Fibroblast of skin of left quadriceps (primary cell): ENCODE results near the gene IGDCC3.
A peak's percentile ranks its signal among the peaks of the same experiment; 100 is the strongest.
"Not testable (repeated sequence)": the region's sequence is repeated elsewhere in the genome, so short reads cannot be mapped to it uniquely, and the experiment has no call there.

Experiments
- DNase-seq, 2 experiments: peaks; one replicate each; pipeline ENCODE4 v3.0.0-alpha.2; 2013; ENCODE audit warnings: low read depth in 2 of 2

IGDCC3 gene

DNA sequence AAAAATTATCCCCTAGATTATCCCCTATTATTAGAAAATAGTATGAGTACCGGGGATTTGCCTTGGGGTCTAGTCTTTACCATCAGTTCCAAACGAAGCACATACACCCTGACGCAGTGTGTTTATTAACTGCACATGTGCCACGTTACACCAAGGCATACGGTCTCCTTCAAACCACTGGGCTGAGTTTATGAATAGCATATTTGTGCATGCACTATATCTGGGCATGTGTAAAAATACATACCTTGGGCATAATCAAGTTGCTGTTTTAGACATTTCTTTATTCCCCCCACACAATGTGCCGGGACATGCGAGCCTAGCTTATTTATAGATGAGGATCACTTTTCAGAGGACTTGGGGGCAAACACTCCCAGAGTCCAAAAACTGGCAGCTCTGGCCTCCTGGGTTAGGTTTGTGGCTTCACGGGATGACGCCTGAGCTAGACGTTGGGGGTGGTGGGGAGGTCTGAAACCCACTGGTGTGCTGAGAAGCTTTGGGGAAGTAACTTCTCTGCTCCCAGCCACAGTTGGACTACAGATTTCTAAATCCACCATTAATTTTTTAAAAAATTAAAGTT is 28.7 kb upstream of the IGDCC3 start:
- DNase-seq: peak in 1 of 2 experiments; percentile 60

DNA sequence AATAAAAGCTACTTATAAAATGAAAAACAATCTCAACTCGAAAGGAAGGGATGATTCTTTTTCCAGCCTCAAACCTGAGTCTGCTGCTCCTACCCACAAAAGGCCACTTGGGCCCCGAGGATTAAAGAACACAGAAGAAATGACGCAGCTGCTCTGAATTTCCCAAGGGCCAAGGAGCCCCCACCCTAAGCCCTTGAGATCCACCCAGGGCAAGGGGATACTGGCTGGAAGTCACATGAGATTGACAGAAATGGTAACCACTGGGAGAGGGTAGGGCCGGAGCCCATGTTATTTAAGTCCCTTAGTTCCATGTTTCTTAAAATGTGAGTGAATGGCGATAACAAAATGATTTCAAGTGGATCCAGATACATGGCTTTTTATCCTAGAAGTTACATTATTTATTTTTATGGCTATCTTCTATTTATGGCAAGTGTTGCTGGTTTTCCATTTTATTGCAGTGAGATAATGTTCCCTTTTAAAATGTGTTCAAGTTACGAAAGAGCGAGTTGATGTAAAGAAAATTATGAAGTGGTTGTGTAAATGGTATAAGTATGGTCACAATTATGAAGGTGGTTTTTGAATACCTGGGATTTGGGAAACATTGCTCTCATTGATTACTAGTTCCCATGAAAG is 28.1 kb upstream of the IGDCC3 start:
- peak in 1 of 2 experiments; percentile 52 for DNase-seq

DNA sequence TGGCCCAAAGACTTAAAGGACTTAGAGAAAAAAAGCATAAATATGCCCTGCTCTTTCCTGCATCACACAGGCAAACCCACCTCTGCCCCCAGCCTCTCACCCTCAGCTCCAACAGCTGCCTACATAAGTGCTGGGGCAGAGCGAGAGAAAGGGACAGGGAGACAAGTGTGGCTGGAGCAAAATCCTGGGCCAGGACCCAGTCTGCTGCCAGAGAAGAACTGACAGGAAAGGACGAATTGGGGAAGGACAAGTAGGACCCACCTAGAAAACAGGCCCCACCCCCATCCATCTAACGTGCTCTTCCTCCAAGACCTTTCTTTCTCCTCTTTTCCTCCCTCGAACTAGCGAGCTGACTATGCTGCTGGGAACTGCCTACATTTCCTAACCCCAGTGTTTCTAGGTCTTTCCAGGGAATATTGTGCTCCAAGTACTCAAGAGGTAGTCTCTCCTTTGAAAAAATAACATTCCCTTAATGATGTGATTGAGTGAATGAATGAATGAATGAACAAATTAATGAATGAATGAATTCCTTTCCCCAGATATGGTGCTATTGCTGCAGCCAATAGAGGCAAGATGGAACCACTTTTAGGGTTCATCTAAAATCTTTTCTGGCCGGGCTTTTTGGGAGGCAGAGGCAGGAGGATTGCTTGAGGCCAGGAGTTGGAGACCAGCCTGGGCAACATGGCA is 26.5 kb upstream of the IGDCC3 start:
- DNase-seq: no peak

DNA sequence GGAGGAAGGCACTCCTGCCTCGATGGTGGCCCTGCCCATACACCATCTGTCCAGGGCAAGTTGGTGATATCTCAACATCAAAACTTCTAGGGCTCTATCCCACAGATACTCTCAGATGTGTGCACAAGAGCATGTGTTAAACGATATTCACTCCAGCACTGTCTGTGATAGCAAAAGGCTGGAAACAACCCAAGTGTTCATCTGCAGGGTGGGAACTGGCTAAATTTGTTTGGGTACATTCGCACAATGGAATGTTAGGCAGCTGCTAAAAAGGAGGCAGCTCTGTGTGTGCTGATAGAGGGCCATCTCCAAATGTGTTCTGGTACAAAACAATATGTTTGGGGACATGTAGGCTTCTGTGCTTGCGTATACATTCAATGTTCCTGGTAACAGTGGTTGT is 25.2 kb upstream of the IGDCC3 start:
- DNase-seq: no peak

DNA sequence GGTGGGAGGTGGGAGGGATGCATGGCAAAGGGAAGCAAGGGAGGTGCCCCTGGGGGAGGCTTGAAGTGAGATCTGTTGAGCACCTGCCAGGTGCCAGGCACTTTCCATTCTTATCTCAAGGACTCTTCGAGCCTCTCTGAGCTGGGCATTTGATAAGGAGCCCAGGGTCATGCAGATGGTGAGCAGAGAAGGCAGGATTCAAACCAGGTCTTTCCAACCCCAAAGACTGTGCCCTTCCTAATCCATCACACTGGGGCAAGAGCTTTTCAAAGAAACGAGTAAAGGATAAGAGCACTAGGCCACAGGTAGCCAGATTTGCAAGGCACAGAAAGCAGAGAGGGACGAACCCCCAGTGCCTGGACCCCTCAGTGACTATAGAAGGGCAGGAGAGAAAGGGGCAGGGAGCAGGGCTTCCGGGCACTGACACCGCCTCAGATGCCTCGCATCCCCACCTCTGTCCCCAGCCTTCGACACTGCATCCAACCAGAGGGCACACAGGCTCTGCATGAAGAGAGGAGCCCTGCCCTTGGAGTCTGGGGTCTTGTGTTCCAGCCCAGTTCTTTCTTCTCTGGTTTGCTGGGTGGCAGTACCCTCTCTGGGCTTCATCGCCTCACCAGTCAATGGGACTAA is 23.9 kb upstream of the IGDCC3 start:
- DNase-seq: no peak

DNA sequence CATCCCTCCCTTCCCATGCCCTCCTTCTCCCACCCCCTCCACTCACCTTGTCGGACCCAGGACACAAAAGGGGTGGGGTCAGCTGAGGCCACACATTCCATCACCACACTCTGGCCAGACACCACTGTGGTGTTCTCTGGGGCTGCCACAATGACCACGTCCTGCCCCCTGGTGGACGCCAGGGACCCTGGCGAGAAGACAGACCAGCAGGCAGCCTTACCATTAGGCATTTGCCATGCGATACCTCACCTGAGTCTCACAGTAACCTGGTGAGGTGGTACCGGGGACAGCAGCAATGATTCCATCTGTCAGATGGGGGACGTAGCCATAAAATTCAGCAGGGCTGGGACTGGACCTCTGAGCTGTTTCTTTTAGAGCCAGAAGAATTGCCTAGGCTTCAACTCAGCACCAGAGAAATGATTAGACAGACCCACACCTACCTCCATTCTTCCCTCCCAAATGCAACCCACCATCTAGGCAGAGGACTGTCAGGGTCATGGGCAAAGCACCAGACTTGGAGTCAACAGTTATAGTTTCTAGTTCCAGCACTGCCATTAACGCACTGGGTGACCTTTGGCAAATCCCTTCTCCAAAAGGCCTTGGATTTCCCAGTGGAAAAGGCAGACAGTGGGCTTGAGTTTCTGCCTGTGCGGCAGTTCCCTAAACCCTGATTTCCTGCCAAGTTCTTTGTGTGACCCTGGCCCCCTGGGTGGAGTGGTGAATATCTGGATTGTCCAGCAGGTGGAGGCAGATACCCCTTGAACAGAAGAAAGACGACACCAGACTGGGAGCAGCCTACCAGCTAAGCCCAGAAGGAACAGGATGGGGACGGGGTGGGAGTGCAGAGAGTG is 23.2 kb upstream of the IGDCC3 start:
- peak; percentile 54 to 59 for DNase-seq

DNA sequence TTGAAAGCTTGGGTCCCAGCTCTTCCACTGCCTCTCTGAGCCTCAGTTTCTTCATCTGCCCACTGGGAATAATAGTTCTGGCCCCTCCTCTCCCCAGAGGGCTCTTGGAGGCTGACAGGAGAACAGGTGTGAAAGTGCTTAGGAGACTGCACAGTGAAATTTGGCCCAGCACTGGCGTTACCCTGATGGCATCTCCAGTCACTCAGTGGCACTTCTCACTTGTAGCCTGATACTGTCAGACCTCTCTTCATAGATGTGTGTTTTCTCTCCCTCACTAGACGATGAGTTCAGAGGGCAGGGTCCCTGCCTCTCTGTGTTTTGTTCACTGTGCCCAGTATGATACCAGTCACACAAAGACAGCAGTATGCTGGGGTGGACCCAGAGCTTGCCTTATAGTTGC is 22.2 kb upstream of the IGDCC3 start:
- DNase-seq: no peak

DNA sequence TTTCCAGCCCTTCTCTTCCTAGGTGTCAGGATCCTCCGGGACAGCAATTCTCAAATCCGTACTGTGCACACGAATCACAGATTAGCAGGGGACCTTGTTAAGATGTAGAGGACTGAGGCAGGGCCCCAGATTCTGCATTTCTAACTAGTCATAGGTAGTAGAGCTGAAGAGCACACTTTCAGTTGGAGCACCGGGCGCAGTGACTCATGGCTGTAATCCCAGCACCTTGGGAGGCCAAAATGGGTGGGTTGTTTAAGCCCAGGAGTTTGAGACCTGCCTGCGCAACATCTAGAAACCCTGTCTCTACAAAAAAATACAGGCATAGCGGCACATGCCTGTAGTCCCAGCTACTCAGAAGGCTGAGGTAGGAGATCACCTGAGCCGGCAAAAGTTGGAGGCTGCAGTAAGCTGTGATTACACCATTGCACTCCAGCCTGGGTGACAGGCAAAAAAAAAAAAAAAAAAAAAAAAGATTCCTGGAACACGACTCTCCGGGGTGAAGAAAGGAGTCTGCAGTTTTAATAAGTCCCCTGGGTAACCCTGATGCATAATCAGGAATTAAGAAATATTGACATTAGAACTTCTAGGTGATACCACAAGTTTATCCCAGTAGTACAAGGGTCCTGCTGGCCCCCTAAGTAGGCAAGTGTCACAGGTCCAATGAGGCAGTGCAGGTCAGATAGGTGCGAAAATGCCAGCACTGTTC is 21.4 kb upstream of the IGDCC3 start:
- no peak for DNase-seq

DNA sequence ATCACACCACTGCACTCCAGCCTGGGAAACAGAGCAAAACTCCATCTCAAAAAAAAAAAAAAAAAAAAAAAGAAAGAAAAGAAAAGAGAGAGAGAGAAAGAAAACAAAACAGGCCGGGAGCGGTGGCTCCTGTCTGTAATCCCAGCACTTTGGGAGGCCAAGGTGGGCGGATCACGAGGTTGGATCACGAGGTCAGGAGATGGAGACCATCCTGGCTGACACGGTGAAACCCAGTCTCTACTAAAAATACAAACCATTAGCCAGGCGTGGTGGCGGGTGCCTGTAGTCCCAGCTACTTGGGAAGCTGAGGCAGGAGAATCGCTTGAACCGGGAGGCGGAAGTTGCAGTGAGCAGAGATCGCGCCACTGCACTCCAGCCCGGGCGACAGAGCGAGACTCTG is 20.7 kb upstream of the IGDCC3 start:
- DNase-seq: not testable (repeated sequence)

DNA sequence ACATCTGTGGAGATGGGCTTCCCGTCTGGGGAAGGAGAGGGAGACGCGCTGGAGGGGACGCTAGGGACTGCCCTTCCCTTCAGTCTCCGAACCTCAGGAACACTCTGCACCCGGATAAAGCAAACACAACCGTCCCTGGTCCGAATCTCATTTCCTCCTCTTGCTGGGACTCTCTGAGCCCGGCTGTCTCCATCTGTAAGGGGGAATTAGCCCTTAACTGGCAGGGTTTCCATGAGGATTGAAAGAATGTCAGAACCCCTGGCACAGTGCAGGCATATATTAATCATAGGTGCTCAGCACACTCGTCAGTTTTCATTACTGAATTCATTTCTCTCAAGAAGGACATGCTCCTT is 19.1 kb upstream of the IGDCC3 start:
- DNase-seq: no peak

DNA sequence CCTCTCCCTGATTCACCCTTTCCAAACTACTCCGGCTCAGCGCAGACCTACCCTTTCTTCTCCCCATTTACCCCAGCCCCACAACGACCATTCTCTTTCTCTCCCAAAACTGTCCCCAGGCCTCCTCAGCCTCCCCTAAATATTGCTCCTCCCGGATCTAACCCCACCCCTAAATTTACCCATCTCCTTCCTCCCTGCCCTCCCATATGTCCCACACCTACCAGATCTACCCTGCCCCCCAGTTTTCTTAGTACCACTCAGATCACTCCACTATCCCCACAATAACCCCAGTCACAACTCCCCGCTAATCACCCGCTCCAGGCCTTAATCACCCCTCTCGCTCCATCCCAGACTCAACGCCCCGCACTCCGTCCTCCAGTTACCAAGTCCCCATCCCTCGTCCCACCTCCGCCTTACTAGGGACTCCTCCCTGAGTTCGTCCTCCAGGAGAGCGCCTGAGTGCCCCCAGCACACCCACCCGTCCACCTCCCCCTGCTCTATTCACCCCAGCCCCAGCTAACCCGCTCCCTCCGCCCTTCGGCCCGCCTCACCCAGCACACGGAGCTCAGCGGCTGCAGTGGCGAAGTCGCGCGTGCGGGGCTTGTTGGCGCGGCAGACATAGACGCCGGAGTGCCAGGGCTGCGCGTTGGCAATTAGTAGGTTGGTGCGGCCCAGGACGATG is 18.6 kb upstream of the IGDCC3 start:
- no peak for DNase-seq

DNA sequence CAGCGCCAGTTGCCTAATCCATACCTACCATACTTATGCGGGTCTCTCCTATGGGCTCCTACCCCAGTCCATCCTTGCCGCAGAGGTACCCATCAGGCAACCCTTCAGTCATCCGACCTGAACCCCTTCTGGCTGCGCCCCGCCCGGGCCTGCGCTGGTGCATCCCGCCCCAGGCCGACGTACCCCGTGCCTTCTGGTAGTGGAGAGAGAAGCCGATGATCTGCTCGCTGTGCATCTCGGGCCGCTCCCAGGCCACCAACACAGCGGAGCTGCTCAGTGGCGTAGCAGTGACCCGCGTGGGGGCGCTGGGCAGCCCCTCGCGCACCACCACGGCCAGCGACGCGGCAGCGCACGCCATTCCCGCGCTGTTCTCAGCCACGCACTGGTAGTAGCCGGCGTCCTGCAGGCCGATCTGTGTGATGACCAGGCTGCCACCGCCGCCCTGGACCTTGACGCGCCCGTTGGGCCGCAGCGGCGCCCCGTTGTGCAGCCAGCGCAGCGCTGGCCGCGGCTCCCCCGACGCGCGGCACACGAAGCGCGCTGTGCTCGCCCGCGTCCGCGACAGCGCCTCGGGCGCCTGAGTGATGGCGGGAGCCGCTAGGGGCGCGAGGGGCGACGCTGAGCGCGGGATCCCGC is 17.9 kb upstream of the IGDCC3 start:
- DNase-seq: no peak

DNA sequence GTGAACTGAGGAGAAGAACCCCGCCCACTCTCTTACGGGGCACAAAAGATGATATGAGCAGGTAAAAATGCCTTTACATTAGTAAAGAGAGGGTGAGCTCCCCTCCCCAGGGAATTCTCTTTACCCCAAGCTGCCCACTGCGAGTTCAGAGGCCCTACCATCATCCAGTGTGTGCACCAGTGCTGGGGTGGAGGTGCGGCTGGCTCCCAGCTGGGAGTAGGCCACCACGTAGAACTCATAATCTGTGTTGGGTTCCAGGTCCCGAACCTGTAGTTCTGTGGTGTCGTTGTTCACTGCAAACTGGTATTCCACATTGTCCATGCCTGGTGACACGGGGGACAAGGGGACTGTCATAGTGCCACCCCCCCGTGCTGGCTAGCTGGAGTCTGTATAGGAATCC is 17.1 kb upstream of the IGDCC3 start:
- DNase-seq: no peak

DNA sequence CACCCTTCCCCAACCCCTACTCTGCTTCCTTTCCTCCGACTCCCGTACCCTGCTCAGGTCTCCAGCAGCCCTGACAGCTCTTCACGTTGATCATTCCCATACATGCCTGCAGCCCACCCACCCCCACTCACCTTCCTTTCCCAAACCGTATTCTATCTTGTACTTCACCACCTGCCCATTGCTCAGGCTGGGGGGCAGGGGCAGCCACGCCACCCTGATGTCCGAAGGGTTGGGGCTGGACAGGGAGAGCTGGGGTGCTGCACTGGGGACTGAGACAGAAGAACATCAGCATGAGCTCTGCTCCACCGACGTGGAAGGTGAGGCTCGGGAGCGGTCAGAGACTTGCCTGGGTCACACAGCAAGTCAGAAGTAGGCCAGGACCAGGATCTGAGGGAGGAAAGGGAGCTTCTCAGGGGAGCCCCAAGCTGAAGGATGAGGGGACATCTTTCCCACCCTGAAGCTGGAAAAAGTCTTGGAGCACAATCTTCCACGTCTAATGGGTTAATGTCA is 16.5 kb upstream of the IGDCC3 start:
- DNase-seq: no peak

DNA sequence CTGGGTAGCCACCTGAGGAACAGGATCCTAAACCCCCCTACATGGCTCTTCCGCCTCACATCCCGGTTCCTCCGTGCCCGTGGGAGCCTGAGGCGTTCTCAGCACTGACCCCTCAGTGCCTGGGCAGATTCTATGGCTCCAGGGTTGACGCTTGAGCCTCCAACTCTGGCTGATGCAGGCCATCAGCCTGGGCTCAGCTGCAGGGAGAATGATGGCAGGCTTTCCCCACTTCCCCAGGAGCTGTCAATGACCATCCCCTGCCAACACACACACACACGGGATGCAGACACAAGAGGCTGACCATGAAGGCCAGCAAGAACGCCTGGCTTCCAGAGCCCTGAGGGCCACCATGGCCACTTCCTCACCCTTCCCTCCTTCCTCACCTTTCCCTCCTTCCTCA is 15.8 kb upstream of the IGDCC3 start:
- no peak for DNase-seq

DNA sequence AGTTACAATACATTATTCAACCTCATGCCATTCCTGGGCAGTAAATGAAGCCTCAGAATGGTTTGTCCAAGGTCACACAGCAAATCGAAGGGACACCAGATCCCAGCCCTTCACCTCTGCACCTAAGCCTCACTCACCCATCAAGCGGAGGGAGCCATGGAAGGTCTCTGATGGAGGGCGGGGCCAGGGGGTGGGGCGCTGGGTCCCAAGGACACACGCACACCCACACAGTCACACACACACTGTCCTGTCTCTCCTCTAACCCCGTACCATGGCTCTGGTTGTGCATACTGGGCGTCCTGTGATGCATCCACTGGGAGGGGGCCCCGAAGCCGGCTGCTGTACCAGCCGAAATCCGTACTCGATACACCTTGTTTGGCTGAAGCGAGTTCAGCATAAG is 15.3 kb upstream of the IGDCC3 start:
- no peak for DNase-seq

DNA sequence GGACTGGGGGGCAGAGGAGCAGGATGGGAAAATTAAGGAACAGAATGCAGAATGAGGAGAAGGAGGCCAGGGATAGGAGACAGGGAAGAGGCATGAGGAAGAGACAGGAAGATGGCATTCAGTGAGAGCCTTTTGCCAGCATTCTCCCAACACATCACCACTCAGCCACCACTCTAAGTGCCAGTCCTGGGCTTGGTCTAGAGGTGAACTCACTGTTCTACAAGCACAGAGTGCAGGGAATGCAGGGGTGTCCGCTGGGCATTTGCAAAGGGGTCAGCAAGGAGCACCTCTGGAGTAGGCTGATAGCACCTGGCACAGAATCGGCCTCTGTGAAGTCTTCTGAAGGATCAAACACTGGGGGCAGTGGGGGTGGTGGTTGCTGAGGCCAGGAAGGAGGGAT is 14.6 kb upstream of the IGDCC3 start:
- DNase-seq: no peak

DNA sequence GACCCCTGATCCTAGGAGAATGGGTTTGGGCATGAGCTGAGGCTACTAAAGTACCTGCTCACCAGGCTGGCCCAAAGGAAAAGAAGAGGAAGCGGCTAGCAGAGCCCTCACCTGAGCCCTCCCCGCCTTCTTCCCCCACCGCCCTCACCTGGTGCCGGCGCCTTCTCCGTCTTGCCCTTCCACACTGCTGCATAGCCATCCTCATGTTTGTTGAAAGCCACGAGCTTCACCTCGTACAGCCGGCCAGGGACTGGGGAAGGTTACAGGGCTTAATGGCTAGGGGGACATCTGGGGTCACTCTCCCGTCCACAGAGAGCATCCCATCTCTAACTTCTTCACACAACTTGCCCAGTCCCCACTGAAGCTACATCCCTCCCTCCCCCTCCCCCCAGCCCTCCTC is 13.9 kb upstream of the IGDCC3 start:
- DNase-seq: no peak

DNA sequence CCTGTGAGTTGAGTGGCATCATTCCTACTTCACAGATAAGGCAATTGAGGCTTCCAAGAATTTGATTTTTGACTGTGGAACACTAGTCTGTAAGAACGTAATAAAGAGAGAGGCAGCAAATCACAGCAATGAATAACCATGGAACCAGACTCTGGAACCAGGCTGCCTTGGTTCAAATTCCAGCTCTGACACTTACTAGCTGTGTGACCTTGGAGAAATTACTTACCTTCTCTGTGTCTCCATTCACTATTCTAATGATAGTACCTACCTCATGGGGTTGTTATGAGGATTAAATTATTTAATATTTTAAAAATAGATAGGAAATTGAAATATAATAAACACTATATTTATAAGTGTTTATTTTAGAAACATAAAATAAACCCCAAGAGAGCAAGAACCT is 12.6 kb upstream of the IGDCC3 start:
- no peak for DNase-seq

DNA sequence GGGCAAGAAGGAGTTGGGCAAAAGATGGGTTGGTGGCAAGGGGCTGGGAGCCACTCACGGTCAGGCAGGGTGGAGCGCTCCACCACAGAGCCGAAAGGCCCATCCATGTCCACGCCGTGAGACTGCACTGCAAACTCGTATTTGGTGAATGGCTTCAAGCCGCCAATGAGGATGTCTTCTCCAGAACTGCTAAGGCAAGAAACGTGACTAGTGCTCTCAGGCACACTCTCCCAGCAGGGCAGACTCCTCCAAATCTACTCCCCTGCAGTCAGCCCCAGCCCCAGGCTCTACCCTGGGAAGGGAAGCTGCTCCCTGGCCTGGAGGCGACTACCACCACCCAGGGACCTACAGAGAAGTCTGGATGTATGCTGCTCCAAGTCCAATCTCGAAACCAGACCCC is 11.4 kb upstream of the IGDCC3 start:
- DNase-seq: no peak
